Sciatic nerve (tissue), 2 donors: ENCODE measurements around the gene SACM1L. TPM values are rescaled to one million over a fixed set of nuclear protein-coding genes. Genes with fewer than 3 reads are reported as not detected.

Source experiments
- ATAC-seq: fragments of 200-7000 bp; cut with Tn5 transposase; one replicate; pipeline ENCODE4 v1.9.1; 2020; ENCODE audit warnings: mild to moderate bottlenecking, moderate library complexity
- DNase-seq: peaks from one replicate; pipeline ENCODE4 v3.0.0-alpha.2; 2020; ENCODE audit warnings: low spot score
- intact Hi-C: fragments of 100-400 bp; cut with DNase I; formaldehyde crosslinking; loops from one replicate; pipeline ENCODE4 v1.14.2; 2022
- total RNA-seq: library from RNA; stranded (reverse); fragmentation: NEBNext Ultra II Directional; extraction: Animal tissue kit (Norgen Biotek cat#: 25700); gene quantifications from one replicate; pipeline ENCODE4 v1.2.1, GENCODE V29; 2021
- donor health status: DM: no; HTN: no; CAD: no.
- donor health status: DM: no; HTN: no; CAD: no.

The SACM1L gene
- total RNA-seq, 1 donor from 2014 or later: 66.0 TPM

GRCh38 chr3:45794660-45795059 lies 105.5 kb downstream of the SACM1L start:
- DNase-seq (no peak), ATAC-seq (no peak)
- intact Hi-C loops: no loop called here

Other genes starting within 250 kb of the SACM1L start
- 52.0 TPM for gene LIMD1, start 94.6 kb upstream of the SACM1L start, total RNA-seq
- 8.2 TPM for gene SLC6A20, start 107.1 kb downstream of the SACM1L start, total RNA-seq
- gene LZTFL1, start 152.7 kb downstream of the SACM1L start, total RNA-seq: 14.0 TPM
- gene CCR9, start 197.1 kb downstream of the SACM1L start, total RNA-seq: 0.31 TPM